Endodermal cell (in vitro differentiated cells): ENCODE measurements around the gene KLHDC9. TPM values are rescaled to one million over a fixed set of nuclear protein-coding genes. Genes with fewer than 3 reads are reported as not detected.

Experiments
- DNase-seq: peaks from one replicate; pipeline ENCODE4 v3.0.0-alpha.2; 2017
- H3K27ac ChIP-seq: 2 replicates; pipeline ENCODE4 v1.5.1; 2013; ENCODE audit warnings: mild to moderate bottlenecking, low read depth, low read length, moderate library complexity
- H3K27me3 ChIP-seq: 2 replicates; pipeline ENCODE4 v1.6.1; 2013; ENCODE audit warnings: mild to moderate bottlenecking, low read length, moderate library complexity; ENCODE audit not compliant: insufficient read depth, control insufficient read depth, poor library complexity, severe bottlenecking
- H3K36me3 ChIP-seq: 2 replicates; pipeline ENCODE4 v1.7.0; 2013; ENCODE audit warnings: mild to moderate bottlenecking, low read length, moderate library complexity; ENCODE audit not compliant: control insufficient read depth, insufficient read depth
- H3K4me1 ChIP-seq: one replicate; pipeline ENCODE4 v1.7.0; 2013; ENCODE audit warnings: low read length; ENCODE audit not compliant: control insufficient read depth, insufficient read depth
- H3K4me3 ChIP-seq: 2 replicates; pipeline ENCODE4 v1.5.1; 2013; ENCODE audit warnings: mild to moderate bottlenecking, low read length, moderate library complexity
- H3K9ac ChIP-seq: 2 replicates; pipeline ENCODE4 v1.6.1; 2013; ENCODE audit warnings: mild to moderate bottlenecking, low read length, moderate library complexity; ENCODE audit not compliant: poor library complexity, severe bottlenecking; ENCODE audit errors: extremely low read depth
- H3K9me3 ChIP-seq: 2 replicates; pipeline ENCODE4 v1.6.1; 2013; ENCODE audit warnings: mild to moderate bottlenecking, low read length, moderate library complexity; ENCODE audit not compliant: control insufficient read depth
- H3K27ac Mint-ChIP-seq: 2 replicates; pipeline ENCODE4 v1.8.0; 2020; ENCODE audit warnings: mixed read lengths
- H3K27me3 Mint-ChIP-seq: 2 replicates; pipeline ENCODE4 v1.8.0; 2021; ENCODE audit warnings: mild to moderate bottlenecking, mixed read lengths; ENCODE audit not compliant: insufficient read depth
- H3K36me3 Mint-ChIP-seq: 2 replicates; pipeline ENCODE4 v1.8.0; 2020; ENCODE audit warnings: low read depth, mixed read lengths
- H3K4me1 Mint-ChIP-seq: 2 replicates; pipeline ENCODE4 v1.8.0; 2020; ENCODE audit warnings: mixed read lengths
- H3K4me3 Mint-ChIP-seq: 2 replicates; pipeline ENCODE4 v1.8.0; 2020; ENCODE audit warnings: mild to moderate bottlenecking, moderate library complexity, mixed read lengths
- H3K9me3 Mint-ChIP-seq: 2 replicates; pipeline ENCODE4 v1.8.0; 2020; ENCODE audit warnings: mild to moderate bottlenecking, mixed read lengths
- CTCF ChIP-seq: fragments of 200-600 bp; sonication (generic); conservative IDR thresholded peaks from 2 replicates; pipeline ENCODE4 v1.5.0; 2021; ENCODE audit warnings: antibody characterized with exemption, mild to moderate bottlenecking
- WGBS, 2 experiments: methylation state at CpG; one replicate each; pipeline versions ENCODE4 v1.1.5 to v1.1.7; 2013; ENCODE audit warnings: missing lambda C conversion rate in 2 of 2, mixed read lengths in 1 of 2; ENCODE audit not compliant: insufficient coverage in 1 of 2, insufficient read length in 1 of 2; 5-methylcytosine and 5-hydroxymethylcytosine counted together
- total RNA-seq, 2 donors: library from RNA; stranded (reverse); fragmentation: NEBNext Ultra II Directional in 1 of 2; extraction: Animal tissue kit (Norgen Biotek cat#: 25700) in 1 of 2; gene quantifications; 2 replicates in 1 of 2; 3 replicates in 1 of 2; pipeline ENCODE4 v1.2.1, GENCODE V29; 2021

KLHDC9 gene
- total RNA-seq, 2 donors from 2014 or later = 14.6 to 25.4 TPM

GRCh38 chr1:161069731-161070270 is 28.4 kb upstream of the KLHDC9 start, which contains the start of gene ARHGAP30:
TSS of gene ARHGAP30 (minus strand) at chr1:161069891. CDS start at chr1:161069624, 267 bp downstream.
- peaks cover 11% of the 10 kb centered on the region for H3K4me1 Mint-ChIP-seq
- WGBS, 2 experiments = 91 to 95% methylated on average over 6 to 9 of the region's 9 CpGs
- no peak within 1 kb of the TSS for H3K27ac Mint-ChIP-seq
- no peaks in the 10 kb centered on the region for H3K27me3 Mint-ChIP-seq
- Histone ChIP-seq H3K4me1 (no peaks in the 10 kb centered on the region), H3K27me3 (no peaks in the 10 kb centered on the region), H3K9me3 (no peaks in the 10 kb centered on the region), H3K36me3 (no peaks in the 10 kb centered on the region), H3K27ac (no peak within 1 kb of the TSS), H3K4me3 (no peak within 1 kb of the TSS), H3K9ac (no peak within 1 kb of the TSS)
- peak; percentile 70 for DNase-seq
- H3K4me3 Mint-ChIP-seq = no peak within 1 kb of the TSS
- H3K9me3 Mint-ChIP-seq = no peaks in the 10 kb centered on the region
- no peaks in the 10 kb centered on the region for H3K36me3 Mint-ChIP-seq
- no peak for TF ChIP-seq CTCF

GRCh38 chr1:161070761-161071160 is 27.4 kb upstream of the KLHDC9 start:
- Histone ChIP-seq H3K36me3 (no peaks in the 10 kb centered on the region), H3K4me3 (no peak overlapping the region), H3K9ac (no peak overlapping the region), H3K4me1 (no peaks in the 10 kb centered on the region), H3K27me3 (no peaks in the 10 kb centered on the region), H3K27ac (no peak overlapping the region), H3K9me3 (no peaks in the 10 kb centered on the region)
- no peaks in the 10 kb centered on the region for H3K27me3 Mint-ChIP-seq
- no peak overlapping the region for H3K27ac Mint-ChIP-seq
- DNase-seq = no peak
- H3K9me3 Mint-ChIP-seq = no peaks in the 10 kb centered on the region
- 97 to 100% methylated on average over 3 to 4 of the region's 4 CpGs for WGBS, 2 experiments
- TF ChIP-seq CTCF = no peak
- peaks cover 11% of the 10 kb centered on the region for H3K4me1 Mint-ChIP-seq
- H3K4me3 Mint-ChIP-seq = no peak overlapping the region
- H3K36me3 Mint-ChIP-seq = no peaks in the 10 kb centered on the region

GRCh38 chr1:161071886-161072371 is 26.2 kb upstream of the KLHDC9 start:
- Histone ChIP-seq H3K9ac (no peak overlapping the region), H3K9me3 (no peaks in the 10 kb centered on the region), H3K4me1 (no peaks in the 10 kb centered on the region), H3K36me3 (no peaks in the 10 kb centered on the region), H3K27me3 (no peaks in the 10 kb centered on the region), H3K27ac (no peak overlapping the region), H3K4me3 (no peak overlapping the region)
- DNase-seq = peak; percentile 90
- Mint-ChIP-seq H3K27me3 (no peaks in the 10 kb centered on the region), H3K4me3 (no peak overlapping the region), H3K9me3 (no peaks in the 10 kb centered on the region), H3K4me1 (peaks cover 11% of the 10 kb centered on the region), H3K27ac (peak overlapping the region; percentile 37), H3K36me3 (no peaks in the 10 kb centered on the region)
- WGBS, 2 experiments = 71 to 85% methylated on average over 6 to 9 of the region's 9 CpGs
- peak; percentile 90 for TF ChIP-seq CTCF
